ENCODE data around the gene ANKS1A.

DNA sequence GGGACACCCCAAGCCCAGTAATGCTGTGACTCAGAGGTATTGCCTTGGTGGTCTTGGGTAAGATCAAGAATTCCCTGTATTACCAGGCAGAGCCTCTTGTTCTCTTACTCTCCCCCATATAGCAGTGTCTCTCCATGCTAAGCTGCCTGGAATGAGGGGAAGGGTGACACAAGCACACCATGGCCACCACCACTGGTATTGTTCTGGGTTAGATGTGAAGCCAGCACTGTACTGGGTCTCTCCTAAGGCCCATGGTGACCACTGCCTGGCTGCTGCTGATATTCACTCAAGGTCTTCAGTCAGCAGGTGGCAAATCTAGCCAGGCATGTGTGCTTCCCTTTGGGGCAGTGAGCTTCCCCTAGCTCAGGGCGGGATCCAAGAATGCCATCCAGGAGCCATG is 37.7 kb upstream of the ANKS1A start:
- TF ChIP-seq, protein P1, sequence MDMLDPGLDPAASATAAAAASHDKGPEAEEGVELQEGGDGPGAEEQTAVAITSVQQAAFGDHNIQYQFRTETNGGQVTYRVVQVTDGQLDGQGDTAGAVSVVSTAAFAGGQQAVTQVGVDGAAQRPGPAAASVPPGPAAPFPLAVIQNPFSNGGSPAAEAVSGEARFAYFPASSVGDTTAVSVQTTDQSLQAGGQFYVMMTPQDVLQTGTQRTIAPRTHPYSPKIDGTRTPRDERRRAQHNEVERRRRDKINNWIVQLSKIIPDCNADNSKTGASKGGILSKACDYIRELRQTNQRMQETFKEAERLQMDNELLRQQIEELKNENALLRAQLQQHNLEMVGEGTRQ (IDR thresholded peaks at IDR 0.05): no peak
- TF ChIP-seq CBX2 (IDR thresholded peaks at IDR 0.05; ENCODE audit: borderline replicate concordance, low read depth) (no peak), CHD2 (IDR thresholded peaks at IDR 0.05; ENCODE audit: low read length, partially characterized antibody) (no peak), ZSCAN20 (CRISPR knock-in tag; IDR thresholded peaks at IDR 0.05) (no peak)

Measured in A549 (cell line).